ENCODE data around the gene CADM4. TPM values are rescaled to one million over a fixed set of nuclear protein-coding genes. Genes with fewer than 3 reads are reported as not detected.

Gene CADM4
- total and polyA plus RNA-seq, 2 donors (not counting 1 experiment from before 2014, with no cell fraction given) = 1.5 TPM

- H4K20me1 ChIP-seq (ENCODE audit: control insufficient read depth, extremely low read depth, insufficient read depth, low read length) = no peaks in the 10 kb centered on the region
- no peak for TF ChIP-seq CTCF (conservative IDR thresholded peaks at IDR 0.05 in 1 of 2, IDR thresholded peaks at IDR 0.05 in 1 of 2; ENCODE audit: low read depth in 1 of 2, low read length in 2 of 2)
- TF ChIP-seq EZH2 (IDR thresholded peaks at IDR 0.05; ENCODE audit: low read length, missing control alignments) = no peak
These were observed 22.7 kb downstream of the CADM4 start for GRCh38 chr19:43616954-43617353.

GRCh38 chr19:43616306-43616705, 23.3 kb downstream of the CADM4 start:
- Histone ChIP-seq H3K4me2 (ENCODE audit: extremely low read depth, insufficient read depth, low read length) (no peak overlapping the region), H3K27ac (ENCODE audit: insufficient read depth, low read length) (no peak overlapping the region), H4K20me1 (ENCODE audit: control insufficient read depth, extremely low read depth, insufficient read depth, low read length) (no peaks in the 10 kb centered on the region), H3K36me3 (ENCODE audit: control insufficient read depth, insufficient read depth, low read length) (peaks cover 7% of the 10 kb centered on the region), H3K79me2 (ENCODE audit: control insufficient read depth, insufficient read depth, low read length) (peaks cover 13% of the 10 kb centered on the region), H3K4me3 (replicated peaks in 1 of 4; ENCODE audit: control extremely low read depth in 1 of 4, insufficient read depth in 1 of 4, low read depth in 3 of 4, low read length in 4 of 4) (no peak overlapping the region), H3K9ac (ENCODE audit: insufficient read depth, low read length) (no peak overlapping the region), H2AFZ (ENCODE audit: low read length) (no peak overlapping the region), H3K9me3 (ENCODE audit: control insufficient read depth, insufficient read depth, low read depth, low read length) (no peaks in the 10 kb centered on the region), H3K4me1 (ENCODE audit: control insufficient read depth, extremely low read depth, insufficient read depth, low read length) (peaks cover 2% of the 10 kb centered on the region), H3K27me3 (ENCODE audit: control insufficient read depth, insufficient read depth, low read length) (no peaks in the 10 kb centered on the region)
- no peak for TF ChIP-seq CTCF (conservative IDR thresholded peaks at IDR 0.05 in 1 of 2, IDR thresholded peaks at IDR 0.05 in 1 of 2; ENCODE audit: low read depth in 1 of 2, low read length in 2 of 2)
- no peak for TF ChIP-seq EZH2 (IDR thresholded peaks at IDR 0.05; ENCODE audit: low read length, missing control alignments)
- DNase-seq (ENCODE audit: low read depth in 2 of 2) = no peak

More at GRCh38 chr19:43616954-43617353, 22.7 kb downstream of the CADM4 start:
- H3K9ac ChIP-seq (ENCODE audit: insufficient read depth, low read length) = no peak overlapping the region
- H2AFZ ChIP-seq (ENCODE audit: low read length) = no peak overlapping the region
- peaks cover 7% of the 10 kb centered on the region for H3K36me3 ChIP-seq (ENCODE audit: control insufficient read depth, insufficient read depth, low read length)
- H3K27ac ChIP-seq (ENCODE audit: insufficient read depth, low read length) = no peak overlapping the region
- H3K4me1 ChIP-seq (ENCODE audit: control insufficient read depth, extremely low read depth, insufficient read depth, low read length) = peaks cover 2% of the 10 kb centered on the region
- no peaks in the 10 kb centered on the region for H3K27me3 ChIP-seq (ENCODE audit: control insufficient read depth, insufficient read depth, low read length)
- peaks cover 13% of the 10 kb centered on the region for H3K79me2 ChIP-seq (ENCODE audit: control insufficient read depth, insufficient read depth, low read length)
- no peak for DNase-seq (ENCODE audit: low read depth in 2 of 2)
- no peaks in the 10 kb centered on the region for H3K9me3 ChIP-seq (ENCODE audit: control insufficient read depth, insufficient read depth, low read depth, low read length)
- H3K4me3 ChIP-seq (replicated peaks in 1 of 4; ENCODE audit: control extremely low read depth in 1 of 4, insufficient read depth in 1 of 4, low read depth in 3 of 4, low read length in 4 of 4) = no peak overlapping the region
- H3K4me2 ChIP-seq (ENCODE audit: extremely low read depth, insufficient read depth, low read length) = no peak overlapping the region

GRCh38 chr19:43612374-43612773, 27.3 kb downstream of the CADM4 start:
- Histone ChIP-seq H4K20me1 (ENCODE audit: control insufficient read depth, extremely low read depth, insufficient read depth, low read length) (no peaks in the 10 kb centered on the region), H3K79me2 (ENCODE audit: control insufficient read depth, insufficient read depth, low read length) (peaks cover 8% of the 10 kb centered on the region), H3K4me3 (replicated peaks in 1 of 4; ENCODE audit: control extremely low read depth in 1 of 4, insufficient read depth in 1 of 4, low read depth in 3 of 4, low read length in 4 of 4) (no peak overlapping the region), H3K36me3 (ENCODE audit: control insufficient read depth, insufficient read depth, low read length) (peaks cover 9% of the 10 kb centered on the region), H3K4me1 (ENCODE audit: control insufficient read depth, extremely low read depth, insufficient read depth, low read length) (no peaks in the 10 kb centered on the region), H2AFZ (ENCODE audit: low read length) (no peak overlapping the region), H3K4me2 (ENCODE audit: extremely low read depth, insufficient read depth, low read length) (no peak overlapping the region), H3K27me3 (ENCODE audit: control insufficient read depth, insufficient read depth, low read length) (no peaks in the 10 kb centered on the region), H3K9ac (ENCODE audit: insufficient read depth, low read length) (no peak overlapping the region), H3K9me3 (ENCODE audit: control insufficient read depth, insufficient read depth, low read depth, low read length) (no peaks in the 10 kb centered on the region), H3K27ac (ENCODE audit: insufficient read depth, low read length) (no peak overlapping the region)
- TF ChIP-seq EZH2 (IDR thresholded peaks at IDR 0.05; ENCODE audit: low read length, missing control alignments) (no peak), CTCF (conservative IDR thresholded peaks at IDR 0.05 in 1 of 2, IDR thresholded peaks at IDR 0.05 in 1 of 2; ENCODE audit: low read depth in 1 of 2, low read length in 2 of 2) (no peak)
- DNase-seq (ENCODE audit: low read depth in 2 of 2) = no peak

Measured in fibroblast of lung (primary cell).